Ureter (tissue), 1 donor: ENCODE data around the gene RAB6B. TPM values are rescaled to one million over a fixed set of nuclear protein-coding genes. Genes with fewer than 3 reads are reported as not detected.

Source experiments
- DNase-seq: peaks from one replicate; pipeline ENCODE4 v3.0.0-alpha.2; 2020; ENCODE audit warnings: low spot score
- total RNA-seq: library from RNA; stranded (reverse); gene quantifications from one replicate; pipeline ENCODE4 v1.2.4, GENCODE V29; 2023
- donor health status: DM: yes; HTN: yes; CAD: no.

The RAB6B gene
- total RNA-seq = 8.2 TPM

- DNase-seq = no peak
Measured at GRCh38 chr3:133895208-133896001, at the start of gene RAB6B. RAB6B (minus strand) TSS chr3:133895882; CDS start chr3:133895466, 416 bp downstream.

- no peak for DNase-seq
Measured at GRCh38 chr3:133944641-133945380, 49.1 kb upstream of the RAB6B start.

DNA sequence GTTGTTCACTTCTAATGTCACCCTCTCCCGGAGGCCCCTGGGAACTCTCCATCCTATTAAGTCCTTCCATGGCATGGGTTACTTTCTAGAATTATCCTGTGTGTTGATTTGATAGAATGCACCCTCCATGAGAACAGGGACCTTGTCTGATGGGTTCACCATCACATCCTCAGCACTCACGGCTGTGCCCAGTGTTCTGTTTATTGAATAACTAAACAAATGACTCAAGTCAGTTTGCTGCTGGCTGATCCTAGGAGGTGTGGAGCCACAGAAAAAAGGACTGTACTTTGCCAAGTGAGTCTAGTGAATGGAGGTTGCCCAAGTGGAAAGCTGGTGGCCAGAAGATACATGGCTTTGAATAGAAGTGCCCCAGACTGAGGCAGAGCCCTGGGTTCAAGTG, 48.5 kb upstream of the RAB6B start:
- DNase-seq = no peak

- DNase-seq = no peak
Measured at GRCh38 chr3:133943639-133944141, 48.0 kb upstream of the RAB6B start.

DNA sequence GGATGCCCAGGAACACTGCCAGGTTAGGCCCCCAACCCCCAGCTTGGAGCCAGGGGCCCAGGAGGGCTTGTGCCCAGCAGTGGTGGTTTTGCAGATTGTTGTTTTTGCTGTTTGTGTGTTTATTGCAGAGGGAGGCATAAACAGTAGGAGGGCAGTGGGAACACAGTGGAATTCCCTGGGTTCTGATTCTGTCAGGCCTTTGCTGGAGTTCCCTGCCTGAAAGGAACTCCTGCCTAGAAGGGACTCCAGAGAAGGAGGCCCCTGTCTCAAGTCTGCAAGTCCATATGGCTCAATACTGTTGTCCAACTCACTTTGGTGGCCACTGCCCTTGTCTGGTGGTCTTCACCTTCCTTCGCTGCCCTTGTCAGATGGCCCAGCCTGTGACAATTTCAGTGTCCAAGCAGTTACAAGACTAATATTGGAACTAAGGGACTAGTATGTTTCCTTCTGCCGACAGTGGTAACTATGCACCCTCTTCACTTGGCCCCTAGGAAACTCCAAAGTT, 47.4 kb upstream of the RAB6B start:
- DNase-seq = no peak

DNA sequence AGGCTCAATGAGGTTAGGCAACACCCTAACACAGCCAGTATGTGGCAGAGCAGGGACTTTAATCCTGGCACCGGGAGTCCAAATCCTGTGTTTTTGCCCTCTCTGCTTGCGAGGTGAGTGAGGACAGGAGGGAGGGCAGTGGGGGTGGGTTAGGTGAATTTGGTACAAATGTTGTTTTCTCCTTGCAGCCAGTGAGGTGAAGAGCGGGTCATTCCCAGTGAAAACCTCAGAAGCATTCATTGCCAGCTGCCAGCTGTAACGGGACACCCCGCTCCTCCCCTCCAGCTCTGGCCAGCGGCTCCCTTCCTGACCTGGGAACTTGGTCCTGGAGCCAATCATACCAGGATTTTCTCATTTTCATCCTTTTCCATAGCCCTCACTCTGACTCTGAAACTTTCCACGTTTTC, 45.7 kb upstream of the RAB6B start:
- peak; percentile 40 for DNase-seq

DNA sequence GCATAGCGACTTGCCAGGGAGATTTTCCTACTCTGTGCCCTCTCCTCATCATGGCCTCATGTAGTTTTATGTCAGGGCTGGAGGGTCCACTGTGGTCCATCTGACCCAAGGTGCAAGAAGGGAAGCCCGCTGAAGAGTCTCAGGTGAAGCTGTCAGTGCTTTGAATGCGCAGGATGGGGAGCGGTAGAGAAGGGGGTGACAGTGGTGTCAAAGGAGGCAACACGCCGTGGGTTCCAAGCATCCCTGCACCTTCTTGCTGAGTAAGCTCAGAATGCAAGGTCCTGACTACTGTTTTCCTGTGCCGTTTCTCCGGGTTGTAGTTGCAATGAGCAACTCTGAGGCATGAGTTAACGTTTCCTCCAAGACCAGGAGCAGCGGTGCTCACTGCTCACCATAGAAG, 44.9 kb upstream of the RAB6B start:
- peak; percentile 37 for DNase-seq

DNA sequence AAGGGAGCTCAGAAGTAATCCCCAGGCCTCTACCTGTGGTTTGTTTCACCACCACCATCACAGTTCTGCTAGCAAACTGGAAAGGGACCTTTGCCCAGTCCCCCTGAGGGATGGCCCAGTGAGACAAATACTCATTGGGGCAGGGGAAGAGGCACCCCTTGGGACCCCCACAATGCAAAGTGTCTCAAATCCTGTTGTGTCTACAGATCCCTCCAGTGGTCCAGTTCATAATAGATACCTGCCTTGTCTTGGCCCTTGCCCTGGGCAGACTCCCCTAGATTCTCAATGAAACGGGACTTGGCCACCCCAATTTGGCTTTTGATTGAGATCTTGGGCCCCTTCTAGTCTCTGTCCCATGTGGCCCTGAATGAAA, 43.8 kb upstream of the RAB6B start:
- DNase-seq = peak; percentile 30

DNA sequence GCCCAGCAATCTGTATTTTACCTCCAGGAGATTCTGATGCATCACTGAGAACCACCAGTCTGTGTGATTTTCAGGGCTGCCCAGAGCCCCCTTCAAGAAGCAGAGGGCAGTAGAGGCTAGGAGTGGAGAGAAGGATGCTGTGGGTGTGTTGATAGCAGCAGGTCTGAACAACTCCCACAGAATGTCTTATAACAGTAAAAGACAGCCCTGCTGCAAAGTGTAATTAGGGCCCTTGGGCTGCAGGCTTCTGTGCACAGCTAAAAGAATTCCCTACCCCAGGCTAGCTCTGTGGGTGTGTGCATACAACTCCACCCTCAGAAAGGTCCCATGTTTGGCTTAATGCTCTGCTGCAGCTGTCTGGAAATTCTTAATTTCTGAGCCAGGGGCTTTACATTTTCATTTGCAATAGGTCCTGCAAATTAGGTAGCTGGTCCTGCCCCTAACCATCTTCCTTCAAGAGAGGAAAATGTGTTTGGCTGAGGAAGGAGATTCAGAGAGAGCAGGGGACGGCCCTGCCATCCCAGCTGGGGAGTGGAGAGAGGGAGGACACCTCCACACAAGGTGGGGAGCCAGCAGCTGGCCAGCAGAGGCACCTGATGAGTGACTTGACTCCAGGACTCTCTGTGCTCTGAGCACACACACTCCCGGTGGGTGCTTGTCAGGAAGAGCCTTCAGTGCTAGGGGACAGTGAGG, 43.2 kb upstream of the RAB6B start:
- DNase-seq = peak; percentile 35

DNA sequence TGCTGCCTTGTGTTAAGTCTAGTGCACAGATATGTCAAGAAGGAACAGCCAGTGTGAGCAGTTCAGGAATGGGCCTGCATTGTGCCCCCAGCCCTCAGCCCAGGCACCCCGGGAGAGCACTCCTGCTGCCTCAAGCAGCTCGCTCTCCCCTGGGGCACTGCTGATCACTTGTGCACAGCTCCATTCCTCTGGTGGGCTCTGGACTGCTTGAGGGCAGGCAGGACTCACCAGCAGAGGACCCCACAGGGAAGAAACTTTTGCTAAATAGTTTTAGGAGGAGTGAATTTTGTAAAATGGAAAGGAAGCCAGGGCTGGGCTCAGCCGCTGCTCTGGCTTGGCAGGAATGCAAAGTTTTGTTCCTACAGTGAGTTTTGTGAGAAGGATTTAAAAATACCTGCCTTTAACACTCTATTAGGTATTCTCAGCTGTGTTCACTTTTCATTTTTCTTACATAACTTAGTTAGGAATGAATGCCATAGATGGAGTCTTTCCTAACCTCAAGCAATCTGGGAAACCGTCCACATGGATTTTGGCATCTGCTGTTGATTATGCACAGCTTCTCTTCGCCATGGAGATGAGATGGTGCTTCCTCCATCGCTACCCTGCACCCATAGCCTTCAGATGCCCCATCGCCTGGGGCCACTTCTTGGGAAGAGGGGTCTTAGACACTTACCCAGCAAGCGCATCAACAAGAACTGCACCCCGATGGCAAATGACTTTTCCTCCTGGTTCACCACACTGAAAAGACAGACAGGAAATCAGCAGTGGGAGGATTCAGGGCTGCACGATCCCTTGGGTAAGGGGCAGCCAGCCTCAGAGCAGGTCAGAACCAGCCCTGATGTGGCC, 42.3 kb upstream of the RAB6B start:
- no peak for DNase-seq

DNA sequence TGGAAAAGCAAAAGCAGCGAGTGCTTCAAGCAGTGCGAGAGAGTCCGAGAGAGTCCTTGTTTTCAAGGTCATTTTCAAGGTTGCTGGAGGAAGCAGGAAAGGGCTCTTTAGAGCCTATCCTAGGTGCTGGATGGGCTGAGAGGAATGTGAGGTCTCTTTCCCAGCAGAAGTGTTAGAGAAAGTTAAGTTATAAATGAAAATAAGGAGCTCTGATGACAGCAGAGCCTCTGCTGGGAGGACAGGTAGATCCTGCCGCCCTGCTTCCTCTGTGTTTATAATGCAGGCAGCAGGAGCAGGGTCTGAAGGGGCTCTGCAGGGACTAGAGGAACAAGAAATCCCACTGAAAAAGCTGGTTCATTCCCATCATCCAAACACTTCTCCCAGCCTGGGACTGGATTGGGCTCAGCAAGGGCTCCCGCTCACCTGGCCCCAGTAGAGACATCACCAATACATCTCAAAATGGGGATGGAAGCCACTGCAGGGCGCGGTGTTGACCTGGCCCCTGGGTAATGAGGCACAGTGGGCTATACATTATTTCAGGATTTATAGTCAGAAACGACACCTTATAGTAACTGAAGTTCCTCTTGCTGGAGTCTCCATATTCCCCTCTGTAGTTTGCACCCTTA, 41.5 kb upstream of the RAB6B start:
- DNase-seq = no peak

DNA sequence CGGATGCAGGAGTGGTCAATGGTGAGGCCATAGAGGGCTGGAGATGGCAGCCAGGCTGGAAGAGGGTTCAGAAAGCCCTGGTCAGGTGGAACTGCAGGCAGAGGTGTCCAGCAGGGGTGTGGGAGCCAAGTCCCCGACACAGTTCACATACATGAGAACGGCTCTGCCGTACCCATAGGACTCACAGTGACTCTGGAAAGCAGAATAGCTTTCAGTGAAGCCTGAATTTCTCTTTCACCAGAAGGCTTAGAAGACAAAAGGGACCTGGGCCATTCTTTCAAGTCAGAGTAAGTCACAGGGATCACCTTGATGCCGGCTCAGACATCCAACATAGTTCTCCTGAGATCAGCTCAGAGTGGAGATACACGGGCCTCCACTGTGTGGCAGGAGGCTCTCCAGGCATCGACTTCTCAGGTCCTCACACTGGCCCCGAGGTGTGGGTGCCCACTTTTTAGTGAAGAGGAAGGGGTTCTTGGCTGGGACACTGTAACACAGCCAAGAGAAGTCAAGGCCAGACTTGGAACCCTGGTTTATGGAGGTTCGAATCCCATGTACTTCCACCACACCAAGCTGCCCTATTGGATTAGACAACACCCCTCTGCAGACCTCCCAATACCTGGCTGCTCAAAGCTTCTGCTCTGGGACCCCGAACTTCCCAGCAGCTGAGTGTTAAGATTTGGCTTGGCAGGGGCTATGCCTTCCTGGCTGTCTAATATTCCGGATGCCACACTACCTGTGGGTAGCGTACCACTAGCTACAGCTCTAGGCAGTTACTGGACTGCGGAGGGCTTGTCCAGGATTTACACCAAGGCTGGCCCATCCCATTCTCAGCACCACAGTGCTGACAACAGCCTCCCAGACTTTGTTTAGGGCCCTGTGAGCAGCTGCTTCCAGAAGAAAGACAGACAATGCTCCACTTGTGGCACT, 40.4 kb upstream of the RAB6B start:
- no peak for DNase-seq

DNA sequence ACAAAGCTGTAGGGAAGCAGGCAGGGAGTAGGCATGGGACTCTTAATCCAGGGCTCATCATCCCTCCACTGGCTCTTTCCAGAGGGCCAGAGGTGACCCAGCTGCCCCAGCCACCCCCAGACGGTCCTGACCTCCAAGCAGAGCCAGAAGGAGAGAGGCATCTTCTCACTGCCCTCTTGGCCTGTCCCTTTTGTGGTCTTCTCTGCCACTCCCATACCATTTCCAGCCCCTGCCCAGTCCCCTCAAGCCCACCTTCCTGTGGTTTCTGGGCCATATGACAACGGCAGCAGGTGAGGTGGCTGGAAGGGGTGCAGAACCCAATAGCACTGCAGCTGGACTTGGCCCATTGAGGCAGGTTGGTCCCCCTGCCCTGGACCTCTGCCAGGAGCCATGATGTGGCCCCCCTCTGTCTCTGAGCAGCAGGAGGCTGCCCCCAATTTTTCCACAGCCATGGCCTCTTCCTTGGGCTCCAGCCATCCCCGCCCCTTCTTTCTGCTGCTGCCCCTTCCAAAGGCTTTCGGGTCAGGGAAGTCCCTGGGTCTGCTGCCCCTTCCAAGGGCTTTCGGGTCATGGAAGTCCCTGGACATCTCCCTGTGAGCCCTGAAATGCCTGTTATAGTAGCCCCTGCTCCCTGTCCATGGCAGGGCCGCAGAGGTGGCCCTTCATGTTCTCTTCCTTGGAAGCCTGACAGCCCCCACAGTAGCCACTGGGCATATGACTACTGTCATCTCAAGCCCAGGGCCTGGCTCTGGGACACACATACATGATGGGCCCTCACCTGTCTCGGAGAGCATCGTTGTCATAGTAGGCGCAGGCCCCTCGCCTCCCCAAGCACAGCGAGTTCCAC, 39.5 kb upstream of the RAB6B start:
- no peak for DNase-seq

- DNase-seq = no peak
Measured at GRCh38 chr3:133934073-133934970, 38.6 kb upstream of the RAB6B start.

DNA sequence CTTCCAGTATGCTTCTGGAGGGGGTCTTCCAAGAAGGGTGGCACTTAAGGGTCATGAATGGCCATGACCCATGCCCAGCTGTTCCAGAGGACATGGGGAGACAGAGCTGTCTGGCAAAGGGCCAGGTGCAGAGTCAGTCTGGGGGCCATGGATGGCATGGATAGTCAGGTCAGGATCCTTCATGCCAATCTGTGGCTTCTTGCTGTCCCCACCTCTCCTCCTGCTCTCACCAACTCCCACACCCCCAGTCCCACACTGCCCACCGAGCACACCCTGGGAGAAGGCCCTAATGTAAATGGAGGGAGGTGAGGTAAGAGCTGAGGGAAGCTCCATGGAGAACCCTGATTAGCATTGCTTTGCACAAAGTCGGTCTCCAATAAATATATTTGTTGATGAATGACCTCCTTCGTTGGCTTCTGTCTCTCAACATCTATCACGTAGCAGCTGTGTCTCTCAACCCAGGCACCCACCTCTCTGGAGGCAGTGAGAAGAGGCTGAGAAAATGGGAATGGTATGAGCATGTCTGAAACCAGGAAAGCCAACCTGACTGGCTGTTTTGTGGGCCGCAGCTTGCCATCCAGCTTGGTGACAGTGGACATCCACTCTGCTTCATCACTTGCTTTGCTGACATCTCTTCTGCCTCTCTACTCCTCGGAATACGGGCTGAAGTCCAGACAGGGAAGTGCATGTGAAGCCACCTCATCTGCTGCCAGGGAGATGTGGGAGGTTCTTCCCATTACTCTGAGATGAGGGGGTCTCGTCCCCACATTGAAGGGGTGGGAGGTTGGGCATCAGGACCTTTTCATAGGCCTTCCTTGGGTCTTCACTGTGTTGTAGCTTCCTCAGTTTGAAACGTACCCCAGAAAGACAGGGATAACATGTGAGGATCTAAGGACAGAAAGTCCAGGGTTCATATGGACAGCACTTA, 37.7 kb upstream of the RAB6B start:
- DNase-seq = no peak

DNA sequence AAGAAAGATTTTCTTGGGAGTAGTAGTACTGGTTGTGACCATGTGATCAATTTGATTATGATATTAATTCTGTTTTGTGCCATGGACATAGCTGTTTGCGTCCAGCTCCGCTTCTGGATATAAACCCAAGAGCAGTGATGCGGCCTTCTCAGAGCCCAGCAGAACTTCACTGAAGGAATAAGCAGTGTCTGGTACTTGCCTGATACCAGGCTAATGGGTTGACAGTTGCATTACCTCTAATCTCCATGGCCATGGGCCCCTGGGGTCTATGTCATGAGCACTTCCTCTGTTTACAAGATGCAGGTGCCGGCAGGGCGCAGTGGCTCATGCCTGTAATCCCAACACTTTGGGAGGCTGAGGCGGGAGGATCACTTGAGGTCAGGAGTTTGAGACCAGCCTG, 36.3 kb upstream of the RAB6B start:
- no peak for DNase-seq

- no peak for DNase-seq
Measured at GRCh38 chr3:133931084-133931483, 35.4 kb upstream of the RAB6B start.
